Neural cell (in vitro differentiated cells): Measurements from ENCODE around the gene DRAP1.

ENCODE experiments used
- EZH2 ChIP-seq: fragments of 200-600, 300-800 bp; shearing (Covaris generic), sonication (generic); IDR thresholded peaks from 2 replicates; pipeline ENCODE4 v1.6.1; 2014; ENCODE audit warnings: antibody characterized with exemption, low read length, borderline replicate concordance, mild to moderate bottlenecking; ENCODE audit not compliant: insufficient read depth, poor library complexity, severe bottlenecking
- TF ChIP-seq, protein P1 (sequence below): fragments of 450-650 bp; IDR thresholded peaks from 2 replicates; pipeline ENCODE4 v1.5.1; 2014; ENCODE audit warnings: antibody characterized with exemption, mild to moderate bottlenecking, moderate library complexity; ENCODE audit not compliant: poor library complexity, severe bottlenecking

GRCh38 chr11:65907878-65908277 lies 11.3 kb upstream of the DRAP1 start:
- TF ChIP-seq, protein P1, sequence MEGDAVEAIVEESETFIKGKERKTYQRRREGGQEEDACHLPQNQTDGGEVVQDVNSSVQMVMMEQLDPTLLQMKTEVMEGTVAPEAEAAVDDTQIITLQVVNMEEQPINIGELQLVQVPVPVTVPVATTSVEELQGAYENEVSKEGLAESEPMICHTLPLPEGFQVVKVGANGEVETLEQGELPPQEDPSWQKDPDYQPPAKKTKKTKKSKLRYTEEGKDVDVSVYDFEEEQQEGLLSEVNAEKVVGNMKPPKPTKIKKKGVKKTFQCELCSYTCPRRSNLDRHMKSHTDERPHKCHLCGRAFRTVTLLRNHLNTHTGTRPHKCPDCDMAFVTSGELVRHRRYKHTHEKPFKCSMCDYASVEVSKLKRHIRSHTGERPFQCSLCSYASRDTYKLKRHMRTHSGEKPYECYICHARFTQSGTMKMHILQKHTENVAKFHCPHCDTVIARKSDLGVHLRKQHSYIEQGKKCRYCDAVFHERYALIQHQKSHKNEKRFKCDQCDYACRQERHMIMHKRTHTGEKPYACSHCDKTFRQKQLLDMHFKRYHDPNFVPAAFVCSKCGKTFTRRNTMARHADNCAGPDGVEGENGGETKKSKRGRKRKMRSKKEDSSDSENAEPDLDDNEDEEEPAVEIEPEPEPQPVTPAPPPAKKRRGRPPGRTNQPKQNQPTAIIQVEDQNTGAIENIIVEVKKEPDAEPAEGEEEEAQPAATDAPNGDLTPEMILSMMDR = no peak
- no peak for TF ChIP-seq EZH2
